Measurements from ENCODE around the gene UCN.
"Not testable (repeated sequence)": the region's sequence is repeated elsewhere in the genome, so short reads cannot be mapped to it uniquely, and the experiment has no call there.

- TF ChIP-seq POLR2A (IDR thresholded peaks at IDR 0.05); CTCF (IDR thresholded peaks at IDR 0.05 in 8 of 11, conservative IDR thresholded peaks at IDR 0.05 in 3 of 11); POLR2AphosphoS5 (IDR thresholded peaks at IDR 0.05): not testable (repeated sequence)
Measured at GRCh38 chr2:27272537-27273522, 35.4 kb downstream of the UCN start.

All from spleen (tissue), 7 donors.